RPMI8226 (cell line): Measurements from ENCODE around the gene SNURF.
"Not testable (repeated sequence)": the region's sequence is repeated elsewhere in the genome, so short reads cannot be mapped to it uniquely, and the experiment has no call there.

Source experiments
- DNase-seq: peaks from one replicate; pipeline ENCODE4 v3.0.0-alpha.2; 2015

The SNURF gene

GRCh38 chr15:24971772-24972171, 17.0 kb downstream of the SNURF start:
- DNase-seq, result no peak

- DNase-seq, result not testable (repeated sequence)
Measured at GRCh38 chr15:24972707-24973106, 17.9 kb downstream of the SNURF start.

- DNase-seq, result no peak
Measured at GRCh38 chr15:24976932-24977331, 22.1 kb downstream of the SNURF start.

DNA sequence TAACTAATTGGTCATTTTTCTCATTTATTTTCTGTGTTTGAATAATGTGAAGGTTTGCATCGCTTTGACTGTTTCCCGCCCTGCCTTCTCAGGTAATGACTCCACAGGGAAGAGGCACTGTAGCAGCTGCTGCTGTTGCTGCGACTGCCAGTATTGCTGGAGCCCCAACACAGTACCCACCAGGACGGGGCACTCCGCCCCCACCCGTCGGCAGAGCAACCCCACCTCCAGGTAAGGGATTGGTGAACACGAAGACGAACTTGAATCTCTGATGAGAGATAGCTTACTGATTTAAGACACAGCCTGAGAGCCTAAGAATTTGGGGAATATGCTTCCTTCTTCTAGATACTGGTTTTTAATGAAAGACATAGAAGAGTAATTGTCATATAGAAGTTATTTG, 22.9 kb downstream of the SNURF start:
- no peak for DNase-seq

DNA sequence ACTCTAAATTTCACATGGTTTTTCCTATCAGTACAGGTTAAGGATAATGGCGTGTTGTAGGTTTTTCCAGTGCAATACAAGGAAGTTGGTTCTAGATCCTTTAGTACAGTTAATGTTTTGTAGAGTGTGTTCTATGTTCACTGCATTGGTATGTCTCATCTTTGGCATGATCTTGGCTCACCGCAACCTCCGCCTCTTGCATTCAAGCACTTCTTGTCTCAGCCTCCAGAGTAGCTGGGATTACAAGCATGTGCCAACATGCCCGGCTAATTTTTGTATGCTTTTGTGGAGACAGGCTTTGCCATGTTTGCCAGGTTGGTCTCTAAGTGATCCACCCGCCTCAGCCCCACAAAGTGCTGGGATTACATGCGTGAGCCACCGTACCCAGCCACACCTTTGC, 30.4 kb downstream of the SNURF start:
- no peak for DNase-seq

DNA sequence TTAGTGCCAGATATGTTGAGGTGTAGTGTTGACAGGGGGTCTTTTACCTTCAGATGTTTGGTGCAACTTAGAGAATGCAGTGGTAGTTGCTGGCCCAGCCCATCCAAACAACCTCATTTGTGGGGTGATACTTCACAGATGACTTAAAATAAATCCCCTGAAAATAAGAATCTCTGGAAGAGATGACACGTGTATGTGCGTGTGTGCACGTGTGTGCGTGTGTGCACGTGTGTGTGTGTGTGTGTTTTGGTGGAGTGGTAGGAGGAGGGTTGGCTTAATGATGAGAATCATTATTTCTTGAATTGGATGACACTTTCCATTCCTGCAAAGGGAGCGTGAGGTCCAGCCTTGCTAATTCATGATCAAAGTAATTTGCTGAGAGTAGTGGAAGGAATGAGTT, 31.9 kb downstream of the SNURF start:
- no peak for DNase-seq
